WTC11 (cell line): ENCODE data around the gene DMD.

Experiments
- ATF1 ChIP-seq: sonication (generic); formaldehyde crosslinking; IDR thresholded peaks from 2 replicates; pipeline ENCODE4 v1.8.1; 2023; ENCODE audit warnings: mild to moderate bottlenecking, moderate library complexity, missing genetic modification reagents
- CTCF ChIP-seq: fragments of 200-600 bp; IDR thresholded peaks from 2 replicates; pipeline ENCODE4 v1.8.0; 2022; ENCODE audit warnings: antibody characterized with exemption
- KAT7 ChIP-seq: sonication (generic); formaldehyde crosslinking; IDR thresholded peaks from 2 replicates; pipeline ENCODE4 v1.8.1; 2023; ENCODE audit warnings: missing genetic modification reagents, mild to moderate bottlenecking, borderline replicate concordance
- PREB ChIP-seq: sonication (generic); formaldehyde crosslinking; IDR thresholded peaks from 2 replicates; pipeline ENCODE4 v1.8.1; 2022; ENCODE audit warnings: mild to moderate bottlenecking, missing genetic modification reagents, moderate library complexity, borderline replicate concordance
- TEAD4 ChIP-seq: sonication (generic); formaldehyde crosslinking; IDR thresholded peaks from 2 replicates; pipeline ENCODE4 v1.8.0; 2022; ENCODE audit warnings: mild to moderate bottlenecking, missing genetic modification reagents
- ZNF121 ChIP-seq: sonication (generic); formaldehyde crosslinking; IDR thresholded peaks from 2 replicates; pipeline ENCODE4 v1.8.0; 2023; ENCODE audit warnings: missing genetic modification reagents
- ZNF138 ChIP-seq: sonication (generic); formaldehyde crosslinking; conservative IDR thresholded peaks from 2 replicates; pipeline ENCODE4 v1.8.1; 2022; ENCODE audit warnings: mild to moderate bottlenecking, moderate library complexity, missing genetic modification reagents
- TF ChIP-seq, protein P1 (sequence below): sonication (generic); formaldehyde crosslinking; IDR thresholded peaks from 2 replicates; pipeline ENCODE4 v1.8.1; 2022; ENCODE audit warnings: mild to moderate bottlenecking, moderate library complexity, missing genetic modification reagents

DNA sequence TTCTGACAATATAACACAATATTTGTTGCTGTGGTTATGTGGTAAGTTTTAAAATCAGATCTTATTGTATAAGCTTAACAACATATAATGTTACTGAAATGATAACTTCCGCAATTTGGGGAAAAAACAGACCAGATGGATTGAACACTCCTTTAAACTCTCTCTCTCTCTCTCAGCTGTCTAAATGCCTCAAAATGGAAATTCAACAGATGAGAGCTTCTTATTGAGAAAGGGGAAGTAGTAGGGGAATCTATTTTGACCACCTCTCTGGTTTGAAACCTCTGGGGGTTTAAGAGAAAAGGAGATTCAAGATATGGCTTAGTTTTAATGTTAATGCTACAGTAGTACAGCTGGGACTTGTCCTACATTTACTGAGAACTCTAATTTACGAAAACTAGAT is 40.3 kb downstream of the DMD start:
- TF ChIP-seq KAT7 (CRISPR knock-in tag) (no peak), TEAD4 (CRISPR knock-in tag) (no peak), ATF1 (no peak), PREB (CRISPR knock-in tag) (no peak), ZNF138 (CRISPR knock-in tag) (no peak), CTCF (no peak), ZNF121 (CRISPR knock-in tag) (no peak)
- TF ChIP-seq, protein P1, sequence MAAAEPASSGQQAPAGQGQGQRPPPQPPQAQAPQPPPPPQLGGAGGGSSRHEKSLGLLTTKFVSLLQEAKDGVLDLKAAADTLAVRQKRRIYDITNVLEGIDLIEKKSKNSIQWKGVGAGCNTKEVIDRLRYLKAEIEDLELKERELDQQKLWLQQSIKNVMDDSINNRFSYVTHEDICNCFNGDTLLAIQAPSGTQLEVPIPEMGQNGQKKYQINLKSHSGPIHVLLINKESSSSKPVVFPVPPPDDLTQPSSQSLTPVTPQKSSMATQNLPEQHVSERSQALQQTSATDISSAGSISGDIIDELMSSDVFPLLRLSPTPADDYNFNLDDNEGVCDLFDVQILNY (CRISPR knock-in tag): no peak
